Endothelial cell of umbilical vein (primary cell): ENCODE data around the gene VPS26C. TPM values are rescaled to one million over a fixed set of nuclear protein-coding genes. Genes with fewer than 3 reads are reported as not detected.

Source experiments
- BruUV-seq: library from RNA; stranded (reverse); fragments of 400-500 nt; replicated peaks from 2 replicates; lab custom pipeline; 2021; lab: Mats Ljungman, UMichigan
- CTCF ChIA-PET: fragments of 300-600, 350-600 bp; sonication (Branson Sonifier 250); formaldehyde crosslinking; loops from one replicate; lab custom pipeline; 2021; ENCODE audit warnings: antibody characterized with exemption, inconsistent platforms; lab: Charles Lee
- POLR2A ChIA-PET: fragments of 300-600, 350-600 bp; sonication (Branson Sonifier 250); formaldehyde crosslinking; loops from one replicate; lab custom pipeline; 2021; ENCODE audit warnings: antibody characterized with exemption, inconsistent platforms; lab: Charles Lee
- DNase-seq: peaks from one replicate; pipeline ENCODE4 v3.0.0-alpha.2; 2011; ENCODE audit warnings: low read depth, low spot score
- FAIRE-seq: peaks from 2 replicates; lab custom pipeline; 2011; peaks lifted over from hg19 to GRCh38; lab: Jason Lieb, UNC
- H2AFZ ChIP-seq: 2 replicates; pipeline ENCODE4 v1.6.0; 2012; ENCODE audit warnings: low read depth, low read length, control low read depth, inconsistent platforms
- H3K27ac ChIP-seq: 2 replicates; pipeline ENCODE4 v1.5.1; 2011; ENCODE audit warnings: low read depth, mild to moderate bottlenecking, control low read depth, low read length, moderate library complexity; ENCODE audit not compliant: insufficient read depth
- H3K27me3 ChIP-seq, 2 experiments: 2 replicates each; pipeline versions ENCODE4 v1.6.0 to v1.6.1; 2011; ENCODE audit warnings: low read length in 2 of 2, mixed read lengths in 1 of 2; ENCODE audit not compliant: control insufficient read depth in 2 of 2, insufficient read depth in 2 of 2
- H3K36me3 ChIP-seq, 2 experiments: 2 replicates in 1 of 2; 3 replicates in 1 of 2; pipeline ENCODE4 v1.5.1; 2011; ENCODE audit warnings: low read length in 2 of 2, mild to moderate bottlenecking in 1 of 2, moderate library complexity in 1 of 2; ENCODE audit not compliant: control insufficient read depth in 2 of 2, insufficient read depth in 2 of 2; ENCODE audit errors: extremely low read depth in 1 of 2
- H3K4me1 ChIP-seq: 3 replicates; pipeline ENCODE4 v1.5.1; 2011; ENCODE audit warnings: mild to moderate bottlenecking, low read length; ENCODE audit not compliant: control insufficient read depth, insufficient read depth; ENCODE audit errors: extremely low read depth
- H3K4me2 ChIP-seq: 2 replicates; pipeline ENCODE4 v1.6.1; 2011; ENCODE audit warnings: low read length, control low read depth, mixed read lengths; ENCODE audit not compliant: insufficient read depth
- H3K4me3 ChIP-seq, 3 experiments: fragments of 200-600 bp in 1 of 3; sonication (generic), shearing (Covaris generic) in 1 of 3; replicated peaks in 1 of 3; 2 replicates each; pipeline ENCODE4 v1.5.1; 2011 to 2016; ENCODE audit warnings: control low read depth in 3 of 3, low read length in 3 of 3, mild to moderate bottlenecking in 2 of 3, inconsistent platforms in 1 of 3, low read depth in 1 of 3, moderate library complexity in 1 of 3; ENCODE audit not compliant: insufficient read depth in 1 of 3
- H3K79me2 ChIP-seq: 2 replicates; pipeline ENCODE4 v1.6.0; 2012; ENCODE audit warnings: low read length, inconsistent platforms; ENCODE audit not compliant: control insufficient read depth, insufficient read depth
- H3K9ac ChIP-seq: replicated peaks from 2 replicates; pipeline ENCODE3; 2011; ENCODE audit warnings: low read length, control low read depth; ENCODE audit not compliant: insufficient read depth; ENCODE audit errors: extremely low read depth
- H3K9me1 ChIP-seq: replicated peaks from 3 replicates; pipeline ENCODE4 v1.6.0; 2011; ENCODE audit warnings: mild to moderate bottlenecking, low read length; ENCODE audit not compliant: control insufficient read depth, insufficient read depth; ENCODE audit errors: extremely low read depth
- H3K9me3 ChIP-seq: replicated peaks from 2 replicates; pipeline ENCODE4 v1.5.1; 2012; ENCODE audit warnings: low read length, inconsistent platforms; ENCODE audit not compliant: control insufficient read depth, insufficient read depth
- H4K20me1 ChIP-seq: replicated peaks from 2 replicates; pipeline ENCODE3; 2011; ENCODE audit warnings: mild to moderate bottlenecking, low read length; ENCODE audit not compliant: control insufficient read depth, insufficient read depth; ENCODE audit errors: extremely low read depth
- CTCF ChIP-seq, 2 donors: IDR thresholded peaks; 1 replicate in 1 of 2; 2 replicates in 1 of 2; pipeline ENCODE4 v1.5.1; 2011; ENCODE audit warnings: low read length in 2 of 2, mild to moderate bottlenecking in 2 of 2, moderate library complexity in 2 of 2, control low read depth in 1 of 2, inconsistent platforms in 1 of 2, low read depth in 1 of 2; ENCODE audit not compliant: insufficient read depth in 1 of 2; ENCODE audit errors: extremely low read depth in 1 of 2
- EZH2 ChIP-seq: IDR thresholded peaks from 2 replicates; pipeline ENCODE4 v1.6.1; 2012; ENCODE audit warnings: borderline replicate concordance, low read depth, mild to moderate bottlenecking, moderate library complexity, low read length, inconsistent platforms; ENCODE audit not compliant: severe bottlenecking
- FOS ChIP-seq: IDR thresholded peaks from 2 replicates; pipeline ENCODE4 v1.6.1; 2011; ENCODE audit warnings: mild to moderate bottlenecking, low read length, moderate library complexity, borderline replicate concordance; ENCODE audit not compliant: insufficient read depth
- GATA2 ChIP-seq: IDR thresholded peaks from 2 replicates; pipeline ENCODE4 v1.7.0; 2011; ENCODE audit warnings: low read depth, mild to moderate bottlenecking, moderate library complexity, mixed read lengths, low read length; ENCODE audit not compliant: insufficient read length, insufficient read depth
- JUN ChIP-seq: IDR thresholded peaks from 2 replicates; pipeline ENCODE4 v1.6.1; 2011; ENCODE audit warnings: borderline replicate concordance, low read depth; ENCODE audit not compliant: insufficient read length, insufficient read depth
- MYC ChIP-seq: IDR thresholded peaks from one replicate; pipeline ENCODE4 v1.6.1; 2011; ENCODE audit warnings: mild to moderate bottlenecking, low read depth, low read length
- POLR2A ChIP-seq: IDR thresholded peaks from 2 replicates; pipeline ENCODE4 v1.6.1; 2012; ENCODE audit warnings: low read depth, mild to moderate bottlenecking, control low read depth, low read length
- POLR2AphosphoS5 ChIP-seq: IDR thresholded peaks from 2 replicates; pipeline ENCODE4 v1.6.1; 2012; ENCODE audit warnings: low read depth, mild to moderate bottlenecking, control low read depth, low read length, moderate library complexity; ENCODE audit not compliant: insufficient read depth
- dilution Hi-C: fragments of 300-500 bp; cut with MboI; formaldehyde crosslinking; loops from one replicate; pipeline ENCODE4 v1.15.0; 2019; ENCODE audit warnings: low sequenced_read_pairs; ENCODE audit not compliant: extremely low pct_ligation_motif_present
- intact Hi-C: fragments of 100-400 bp; cut with micrococcal nuclease; formaldehyde crosslinking; loops from one replicate; pipeline ENCODE4 v1.10.0; 2022
- polyA plus RNA-seq, 4 experiments: library from polyadenylated mRNA; depleted of rRNA in 3 of 4; stranded (reverse) in 3 of 4; unstranded in 1 of 4; fragments of >200 nt; gene quantifications; 2 replicates each; pipeline versions ENCODE4 v1.2.1 to v1.2.3, GENCODE V29; 2011 to 2012; ENCODE audit warnings: missing spikeins in 1 of 4
- total RNA-seq: library from RNA; stranded (reverse); gene quantifications from 2 replicates; pipeline ENCODE4 v1.2.3, GENCODE V29; 2021
- TF ChIP-seq, protein P1 (sequence below): IDR thresholded peaks from 2 replicates; pipeline ENCODE4 v1.6.1; 2011; ENCODE audit not compliant: insufficient read depth, insufficient read length

VPS26C gene
- total and polyA plus RNA-seq, 2 donors (not counting 3 experiments of a cell fraction or from before 2014, with no cell fraction given): 35.2 to 53.7 TPM

- intact Hi-C loops: no loop called here
- ChIA-PET POLR2A (no interaction called here), CTCF (no interaction called here)
- no peaks in the 10 kb centered on the region for H4K20me1 ChIP-seq
- BruUV-seq: no TSS peak
- peaks cover 12% of the 10 kb centered on the region for H3K79me2 ChIP-seq
- TF ChIP-seq MYC (no peak), JUN (no peak), CTCF (IDR thresholded peaks at IDR 0.05; ENCODE audit: extremely low read depth in 1 of 2, insufficient read depth in 1 of 2, low read depth in 1 of 2, low read length in 2 of 2) (no peak), POLR2AphosphoS5 (no peak), GATA2 (no peak), EZH2 (no peak), POLR2A (no peak), FOS (no peak)
- TF ChIP-seq, protein P1, sequence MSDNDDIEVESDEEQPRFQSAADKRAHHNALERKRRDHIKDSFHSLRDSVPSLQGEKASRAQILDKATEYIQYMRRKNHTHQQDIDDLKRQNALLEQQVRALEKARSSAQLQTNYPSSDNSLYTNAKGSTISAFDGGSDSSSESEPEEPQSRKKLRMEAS: no peak
- dilution Hi-C loops: no loop called here
- no peak overlapping the region for H3K9ac ChIP-seq
- H3K9me1 ChIP-seq: no peaks in the 10 kb centered on the region
- H3K4me1 ChIP-seq: peaks cover 10% of the 10 kb centered on the region
- H3K36me3 ChIP-seq: no peaks in the 10 kb centered on the region
- peaks cover 2 to 5% of the 10 kb centered on the region in 2 experiments for H3K27me3 ChIP-seq
- no peak for DNase-seq
- no peak overlapping the region for H3K4me2 ChIP-seq
- H3K4me3 ChIP-seq: no peak overlapping the region
- H3K27ac ChIP-seq: no peak overlapping the region
- FAIRE-seq: no peak
- no peaks in the 10 kb centered on the region for H3K9me3 ChIP-seq
- no peak overlapping the region for H2AFZ ChIP-seq
These were observed 3.6 kb upstream of the VPS26C start for GRCh38 chr21:37270576-37271365.
